Kidney (tissue), 14 donors: ENCODE results near the gene NUB1. TPM values are rescaled to one million over a fixed set of nuclear protein-coding genes. Genes with fewer than 3 reads are reported as not detected.

ENCODE experiments used
- DNase-seq, 5 donors: peaks; one replicate each; pipeline ENCODE4 v3.0.0-alpha.2; 2013 to 2020
- FAIRE-seq: peaks from 2 replicates; lab custom pipeline; 2012; peaks lifted over from hg19 to GRCh38; lab: Jason Lieb, UNC
- H3K27ac ChIP-seq, 2 donors: one replicate each; pipeline ENCODE4 v1.7.0; 2013; ENCODE audit warnings: low read depth in 2 of 2, low read length in 2 of 2, inconsistent platforms in 1 of 2
- H3K27me3 ChIP-seq: one replicate; pipeline ENCODE4 v1.7.1; 2013; ENCODE audit warnings: low read length, inconsistent platforms; ENCODE audit not compliant: control insufficient read depth, insufficient read depth
- H3K36me3 ChIP-seq, 3 donors: one replicate each; pipeline versions ENCODE4 v1.7.0 to v1.7.1; 2013; ENCODE audit warnings: low read length in 3 of 3, control low read depth in 1 of 3, inconsistent platforms in 1 of 3; ENCODE audit not compliant: insufficient read depth in 3 of 3, control insufficient read depth in 2 of 3
- H3K4me1 ChIP-seq, 3 donors: one replicate each; pipeline versions ENCODE4 v1.7.0 to v1.7.1; 2013; ENCODE audit warnings: low read length in 3 of 3, inconsistent platforms in 1 of 3, low read depth in 1 of 3; ENCODE audit not compliant: control insufficient read depth in 2 of 3, insufficient read depth in 2 of 3
- H3K4me3 ChIP-seq, 3 donors: one replicate each; pipeline versions ENCODE4 v1.7.0 to v1.8.1; 2013; ENCODE audit warnings: low read length in 3 of 3, control low read depth in 1 of 3, inconsistent platforms in 1 of 3
- H3K9ac ChIP-seq, 3 donors: one replicate each; pipeline versions ENCODE4 v1.7.0 to v1.7.1; 2013; ENCODE audit warnings: low read length in 3 of 3, control low read depth in 1 of 3, inconsistent platforms in 1 of 3
- H3K9me3 ChIP-seq, 3 donors: one replicate each; pipeline versions ENCODE4 v1.7.0 to v1.7.1; 2013; ENCODE audit warnings: low read length in 3 of 3, control low read depth in 1 of 3, inconsistent platforms in 1 of 3; ENCODE audit not compliant: control insufficient read depth in 2 of 3, insufficient read depth in 1 of 3
- CTCF ChIP-seq: IDR thresholded peaks from 3 replicates; pipeline ENCODE4 v1.5.1; 2012; ENCODE audit warnings: mild to moderate bottlenecking, moderate library complexity, borderline replicate concordance; ENCODE audit not compliant: insufficient read depth; ENCODE audit errors: extremely low read depth
- intact Hi-C: fragments of 100-400 bp; cut with DNase I; formaldehyde crosslinking; loops from one replicate; pipeline ENCODE4 v1.11.1; 2022
- polyA plus RNA-seq: library from polyadenylated mRNA; stranded (reverse); fragments of 350-450 nt; fragmentation: Illumina TruSeq; extraction: RNeasy Lipid Tissue Mini Kit (QIAGEN cat#74804); gene quantifications from one replicate; pipeline ENCODE4 v1.2.3, GENCODE V29; 2014; ENCODE audit warnings: low read depth, low replicate concordance; ENCODE audit not compliant: insufficient read depth
- total RNA-seq: library from RNA; stranded (reverse); fragmentation: NEBNext Ultra II Directional; extraction: Animal tissue kit (Norgen Biotek cat#: 25700); gene quantifications from one replicate; pipeline ENCODE4 v1.2.1, GENCODE V29; 2021
- donor health status: control.
- donor health status: control.
- donor health status: control.
- donor health status: control.
- donor health status: control.
- donor health status: DM: yes; HTN: yes; CAD: no.
- donor health status: Normal renal cell carcinoma (clear cell type).

NUB1 gene
- total and polyA plus RNA-seq, 2 donors from 2014 or later, result 32.7 to 51.8 TPM

DNA sequence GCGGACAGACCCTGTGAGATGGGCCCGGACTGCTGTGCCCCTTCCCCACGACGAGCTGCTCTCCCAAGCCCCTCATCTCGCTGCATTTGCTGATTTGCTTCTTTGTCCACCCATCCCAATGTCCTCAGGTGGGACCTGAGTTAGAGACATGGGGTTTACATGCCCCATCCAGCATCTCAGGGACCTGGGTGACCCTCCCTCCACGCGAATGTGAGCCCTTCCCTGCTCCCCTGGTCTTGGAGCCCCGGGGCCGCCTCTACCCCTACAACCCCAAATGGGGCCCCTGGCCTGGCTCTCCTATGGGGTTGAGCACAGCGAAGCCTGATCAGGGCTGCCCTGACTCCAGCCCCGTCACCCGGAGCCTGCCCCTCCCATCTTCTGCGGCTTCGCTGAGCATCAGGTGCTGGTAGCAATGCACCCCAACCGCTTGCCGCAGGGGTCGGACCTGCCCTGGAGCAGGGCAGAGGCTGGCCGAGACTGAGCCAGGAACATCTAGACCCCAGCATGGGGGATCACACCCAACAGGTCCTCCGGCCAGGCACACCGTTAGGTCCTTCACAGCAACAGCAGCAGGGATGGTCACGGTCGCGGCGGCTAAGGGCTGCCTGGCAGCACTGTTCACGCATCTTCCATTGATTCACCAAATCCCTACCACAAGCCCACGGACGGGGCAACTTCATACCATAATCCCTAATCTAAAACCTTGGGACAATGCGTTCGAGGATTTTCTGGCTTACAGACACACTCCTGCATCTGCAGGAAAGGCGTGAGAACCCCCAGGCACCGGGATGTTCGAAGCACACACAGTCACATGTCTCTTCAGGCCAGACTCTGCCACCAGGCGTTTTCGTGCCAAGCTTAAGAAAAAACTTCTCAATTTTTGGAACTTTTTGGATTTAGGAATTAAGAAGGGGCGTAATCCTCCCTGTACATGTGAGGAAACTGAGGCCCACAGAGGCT, 52.7 kb downstream of the NUB1 start:
- Histone ChIP-seq H3K27ac (no peak overlapping the region), H3K9ac (no peak overlapping the region), H3K4me3 (no peak overlapping the region), H3K9me3 (peaks cover 0 to 3% (median 0%) of the 10 kb centered on the region in 3 donors), H3K27me3 (no peaks in the 10 kb centered on the region), H3K36me3 (peaks cover 0 to 8% (median 0%) of the 10 kb centered on the region in 3 donors), H3K4me1 (peaks cover 0 to 4% (median 0%) of the 10 kb centered on the region in 3 donors)
- intact Hi-C loops, result no loop called here
- TF ChIP-seq CTCF, result no peak
- FAIRE-seq (no peak), DNase-seq (peak in 1 of 5 donors; percentile 66)

GRCh38 chr7:151395036-151395367, 53.4 kb downstream of the NUB1 start:
- Histone ChIP-seq H3K27ac (no peak overlapping the region), H3K4me3 (no peak overlapping the region), H3K4me1 (peaks cover 0 to 4% (median 0%) of the 10 kb centered on the region in 3 donors), H3K27me3 (no peaks in the 10 kb centered on the region), H3K36me3 (peaks cover 0 to 8% (median 0%) of the 10 kb centered on the region in 3 donors), H3K9me3 (peaks cover 0 to 3% (median 0%) of the 10 kb centered on the region in 3 donors), H3K9ac (no peak overlapping the region)
- DNase-seq, result peak in 1 of 5 donors; percentile 55
- TF ChIP-seq CTCF, result no peak
- intact Hi-C loops, result no loop called here
- no peak for FAIRE-seq

GRCh38 chr7:151396328-151396970, 54.8 kb downstream of the NUB1 start:
- peak in 1 of 5 donors; percentile 44 for DNase-seq
- H3K4me3 ChIP-seq, result no peak overlapping the region
- peaks cover 0 to 3% (median 0%) of the 10 kb centered on the region in 3 donors for H3K9me3 ChIP-seq
- no peak overlapping the region for H3K9ac ChIP-seq
- H3K4me1 ChIP-seq, result peaks cover 0 to 4% (median 0%) of the 10 kb centered on the region in 3 donors
- FAIRE-seq, result no peak
- no peak for TF ChIP-seq CTCF
- no peaks in the 10 kb centered on the region for H3K27me3 ChIP-seq
- no peak overlapping the region for H3K27ac ChIP-seq
- H3K36me3 ChIP-seq, result peaks cover 0 to 8% (median 0%) of the 10 kb centered on the region in 3 donors
- intact Hi-C loops, result no loop called here
